Lower lobe of right lung (tissue), 2 donors: ENCODE results near the gene TPMT. TPM values are rescaled to one million over a fixed set of nuclear protein-coding genes. Genes with fewer than 3 reads are reported as not detected.

ENCODE experiments used
- ATAC-seq, 2 donors: fragments of 200-7000 bp; cut with Tn5 transposase; one replicate each; pipeline ENCODE4 v1.9.1; 2020 to 2022; ENCODE audit warnings: mild to moderate bottlenecking in 2 of 2, moderate library complexity in 2 of 2
- DNase-seq: peaks from one replicate; pipeline ENCODE4 v3.0.0-alpha.2; 2020
- H3K27ac ChIP-seq: fragments of 200-600 bp; one replicate; pipeline ENCODE4 v1.8.0; 2022
- H3K27me3 ChIP-seq: fragments of 200-600 bp; one replicate; pipeline ENCODE4 v1.8.0; 2022; ENCODE audit warnings: low read depth
- H3K36me3 ChIP-seq: fragments of 200-600 bp; one replicate; pipeline ENCODE4 v1.8.0; 2022; ENCODE audit warnings: mild to moderate bottlenecking
- H3K4me1 ChIP-seq: fragments of 200-600 bp; one replicate; pipeline ENCODE4 v1.8.0; 2022
- H3K4me3 ChIP-seq: fragments of 200-600 bp; one replicate; pipeline ENCODE4 v1.8.0; 2022; ENCODE audit warnings: mild to moderate bottlenecking
- H3K9me3 ChIP-seq: fragments of 200-600 bp; one replicate; pipeline ENCODE4 v1.8.0; 2022
- CTCF ChIP-seq: fragments of 200-600 bp; IDR thresholded peaks from one replicate; pipeline ENCODE4 v1.8.0; 2022; ENCODE audit warnings: antibody characterized with exemption, mild to moderate bottlenecking
- intact Hi-C: fragments of 100-400 bp; cut with DNase I; formaldehyde crosslinking; loops from one replicate; pipeline ENCODE4 v1.11.0; 2022
- total RNA-seq: library from RNA; stranded (reverse); fragmentation: NEBNext Ultra II Directional; extraction: Animal tissue kit (Norgen Biotek cat#: 25700); gene quantifications from one replicate; pipeline ENCODE4 v1.2.1, GENCODE V29; 2021
- donor health status: DM: no; HTN: yes; CAD: no; lungs with severe emphysema.

The TPMT gene
- total RNA-seq, 1 donor from 2014 or later = 14.0 TPM

GRCh38 chr6:18078866-18079265 is 76.0 kb downstream of the TPMT start:
- Histone ChIP-seq H3K36me3 (no peaks in the 10 kb centered on the region), H3K27me3 (no peaks in the 10 kb centered on the region), H3K4me3 (no peak overlapping the region), H3K4me1 (no peaks in the 10 kb centered on the region), H3K9me3 (no peaks in the 10 kb centered on the region), H3K27ac (no peak overlapping the region)
- intact Hi-C loops = no loop called here
- no peak for ATAC-seq
- TF ChIP-seq CTCF = no peak
- DNase-seq = no peak

Other genes starting within 250 kb of the TPMT start
- gene KIF13A, start 167.4 kb downstream of the TPMT start, total RNA-seq = 55.2 TPM
- 2.4 TPM for gene NHLRC1, start 32.4 kb downstream of the TPMT start, total RNA-seq
- gene KDM1B, start 345 bp upstream of the TPMT start, total RNA-seq = 26.0 TPM
- 78.5 TPM for gene DEK, start 109.5 kb upstream of the TPMT start, total RNA-seq
- 109 TPM for gene RNF144B, start 232.3 kb upstream of the TPMT start, total RNA-seq